ENCODE data around the gene NGDN.
"Not testable (repeated sequence)": the region's sequence is repeated elsewhere in the genome, so short reads cannot be mapped to it uniquely, and the experiment has no call there.

NGDN gene

DNA sequence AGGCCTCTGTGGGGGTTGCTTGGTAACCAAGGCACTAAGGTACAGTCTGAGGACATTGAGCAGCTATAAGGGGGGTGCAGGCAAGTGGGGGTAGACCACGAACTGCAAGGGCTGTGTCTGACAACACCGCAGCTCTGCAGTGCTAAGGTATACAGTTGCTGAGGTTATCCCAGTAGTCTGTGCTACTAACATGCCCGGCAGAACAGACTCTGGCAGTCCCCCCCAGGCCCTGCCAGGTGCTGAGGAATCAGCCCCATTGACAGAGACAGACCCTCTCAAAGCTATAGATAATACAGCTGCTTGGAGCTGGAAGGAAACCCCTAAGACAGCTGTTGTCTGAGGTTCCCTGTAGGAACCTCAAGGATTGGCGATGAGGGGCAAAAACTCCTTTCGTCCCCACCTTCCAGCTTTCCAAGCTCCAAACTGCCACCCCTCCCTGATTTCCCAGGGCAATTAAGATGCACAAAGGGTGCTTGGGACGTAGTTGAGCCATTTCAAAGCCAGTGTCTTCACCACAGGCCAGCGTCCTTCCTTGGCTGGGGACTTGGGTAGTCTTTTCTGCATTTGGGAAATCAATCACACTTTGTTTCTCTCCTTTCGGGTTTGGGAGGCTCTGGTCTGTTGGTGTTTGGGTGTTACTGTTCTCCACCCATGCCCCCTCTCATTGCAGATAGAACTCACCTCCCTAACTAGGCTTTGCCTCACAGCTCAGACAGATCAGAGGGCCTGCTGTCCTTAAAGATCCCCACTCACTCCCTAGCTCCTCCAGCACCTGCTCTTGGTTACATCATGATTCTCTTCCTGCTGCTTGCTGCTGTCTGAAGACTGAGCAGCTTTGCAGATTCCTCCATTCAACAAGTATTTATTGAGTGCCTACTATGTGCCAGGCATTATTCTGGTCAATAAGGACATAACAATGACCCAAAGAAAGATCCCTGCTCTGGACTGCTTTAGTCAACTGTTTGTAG is 32.1 kb upstream of the NGDN start:
- H3K4me3 ChIP-seq (ENCODE audit: low read depth, low read length) = no peak overlapping the region
- DNase-seq (ENCODE audit: low read depth) = no peak

DNA sequence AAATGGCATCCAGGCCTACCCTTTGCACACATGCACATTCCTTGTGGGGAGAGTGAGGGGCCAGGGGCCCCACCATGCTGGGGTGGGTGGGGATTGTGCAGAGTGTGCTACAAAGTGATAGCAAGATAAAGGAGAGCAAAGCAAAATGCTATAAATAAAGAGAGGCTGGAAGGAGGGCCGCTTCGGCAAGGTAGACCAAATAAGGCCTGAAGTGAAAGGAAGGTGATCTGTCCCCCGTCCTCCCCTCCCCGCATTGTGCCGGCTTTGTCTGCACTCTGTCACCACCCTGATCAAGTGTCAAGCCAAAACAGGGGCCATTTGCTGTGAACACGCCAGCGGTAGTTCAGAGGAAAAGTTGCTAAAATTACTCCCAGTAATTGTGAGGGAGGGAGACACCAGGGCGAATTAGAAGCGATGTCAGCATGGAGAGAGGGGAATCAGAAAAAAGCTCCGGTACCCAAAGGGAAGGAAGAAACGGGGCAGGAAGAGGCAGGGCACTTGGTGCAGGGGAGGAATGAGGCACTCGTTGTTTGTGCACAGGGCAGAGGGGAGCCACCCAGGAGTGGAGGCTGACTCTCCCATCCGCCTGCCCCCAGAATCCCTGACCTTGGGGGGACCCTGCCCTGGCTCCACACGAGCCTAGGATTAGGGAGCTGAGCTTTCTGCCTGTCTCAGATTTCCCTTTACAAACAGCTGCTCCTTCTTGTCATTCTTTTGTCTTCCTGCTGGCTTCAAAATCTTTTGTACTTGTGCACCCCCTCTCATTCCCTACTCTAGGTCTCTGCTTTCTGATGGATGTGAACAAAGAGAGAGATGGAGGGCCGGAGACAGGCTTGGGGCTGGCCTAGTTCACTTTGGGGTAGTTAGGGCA is 31.2 kb upstream of the NGDN start:
- DNase-seq (ENCODE audit: low read depth) = no peak
- no peak overlapping the region for H3K4me3 ChIP-seq (ENCODE audit: low read depth, low read length)

GRCh38 chr14:23439107-23439835 is 30.2 kb upstream of the NGDN start:
- DNase-seq (ENCODE audit: low read depth) = no peak
- H3K4me3 ChIP-seq (ENCODE audit: low read depth, low read length) = no peak overlapping the region

DNA sequence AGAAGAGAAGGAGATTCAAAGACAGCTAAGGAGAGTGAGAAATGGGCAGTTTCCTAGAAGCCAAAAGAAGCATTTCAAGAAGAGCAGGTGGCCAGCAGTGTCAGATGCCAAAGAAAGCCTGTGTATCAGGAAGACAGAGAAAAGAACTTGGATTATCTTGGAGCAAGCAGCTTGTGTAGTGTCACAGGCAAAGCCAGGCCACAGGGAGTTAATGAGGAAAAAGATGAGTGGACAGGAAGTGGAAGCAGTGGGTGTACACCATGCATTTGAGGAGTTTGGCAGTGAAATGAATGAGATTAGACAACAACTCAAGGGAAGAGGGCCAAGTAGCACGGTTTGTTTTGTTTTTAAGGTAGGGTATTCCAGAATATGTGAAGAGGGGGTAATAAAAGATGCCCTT is 28.4 kb upstream of the NGDN start:
- no peak for DNase-seq (ENCODE audit: low read depth)
- no peak overlapping the region for H3K4me3 ChIP-seq (ENCODE audit: low read depth, low read length)

DNA sequence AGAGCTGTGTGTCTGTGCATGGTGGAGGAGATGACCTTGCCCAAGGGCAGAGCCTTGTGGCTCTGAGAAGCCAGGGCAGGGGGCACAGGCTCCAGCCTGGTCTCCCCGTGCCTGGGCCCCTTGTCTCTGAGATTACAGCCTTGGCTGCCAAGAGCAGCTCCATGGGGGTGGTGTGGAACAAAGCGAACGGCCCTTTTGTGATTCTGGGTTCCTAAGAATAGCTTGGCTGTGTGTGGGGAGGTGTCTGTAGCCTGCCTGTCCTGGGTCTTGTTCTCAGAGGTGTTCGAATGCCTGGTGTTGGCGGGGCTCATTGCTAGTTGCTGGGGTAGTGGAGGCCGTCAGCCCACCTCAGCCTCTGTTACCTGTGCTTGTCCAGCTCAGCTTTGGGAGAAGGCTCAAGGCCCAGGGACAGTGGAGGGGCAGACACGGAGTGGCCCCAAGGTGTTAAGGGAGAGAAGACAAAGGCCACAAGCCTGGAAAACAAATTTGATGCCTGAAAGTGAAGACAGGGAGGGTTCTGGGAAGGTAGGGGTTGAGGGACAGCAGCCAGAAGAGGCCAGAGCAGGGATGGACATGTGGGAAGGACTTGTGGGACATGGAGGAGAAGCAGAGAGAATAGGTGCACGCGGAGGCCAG is 26.7 kb upstream of the NGDN start:
- H3K4me3 ChIP-seq (ENCODE audit: low read depth, low read length) = no peak overlapping the region
- no peak for DNase-seq (ENCODE audit: low read depth)

DNA sequence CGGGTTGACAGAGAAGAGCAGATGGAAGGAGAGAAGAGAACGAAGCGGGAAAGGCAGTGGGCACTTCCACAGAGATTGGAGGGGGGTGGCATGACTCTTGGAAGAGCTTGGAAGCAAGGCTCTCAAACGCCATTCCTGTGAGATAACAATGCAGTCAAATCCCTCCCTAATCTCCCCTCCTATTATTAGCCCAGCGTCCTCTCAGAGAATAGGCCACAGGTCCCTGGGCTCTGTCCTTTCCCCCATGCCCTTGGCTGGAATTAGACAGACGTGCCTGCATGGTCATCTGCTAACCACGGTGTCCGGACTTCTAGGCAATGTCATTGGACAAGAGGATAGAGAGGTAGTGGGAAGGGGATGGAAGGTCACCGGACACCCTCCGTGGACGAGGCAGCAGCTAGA is 26.1 kb upstream of the NGDN start:
- no peak for DNase-seq (ENCODE audit: low read depth)

GRCh38 chr14:23443881-23444280 is 25.6 kb upstream of the NGDN start:
- DNase-seq (ENCODE audit: low read depth) = no peak
- H3K4me3 ChIP-seq (ENCODE audit: low read depth, low read length) = no peak overlapping the region

More for the DNA sequence above, 26.1 kb upstream of the NGDN start:
- no peak overlapping the region for H3K4me3 ChIP-seq (ENCODE audit: low read depth, low read length)

- DNase-seq (ENCODE audit: low read depth) = no peak
- no peak overlapping the region for H3K4me3 ChIP-seq (ENCODE audit: low read depth, low read length)
These were observed 25.2 kb upstream of the NGDN start for GRCh38 chr14:23444314-23444713.

GRCh38 chr14:23445773-23446172 is 23.7 kb upstream of the NGDN start:
- no peak for DNase-seq (ENCODE audit: low read depth)
- no peak overlapping the region for H3K4me3 ChIP-seq (ENCODE audit: low read depth, low read length)

DNA sequence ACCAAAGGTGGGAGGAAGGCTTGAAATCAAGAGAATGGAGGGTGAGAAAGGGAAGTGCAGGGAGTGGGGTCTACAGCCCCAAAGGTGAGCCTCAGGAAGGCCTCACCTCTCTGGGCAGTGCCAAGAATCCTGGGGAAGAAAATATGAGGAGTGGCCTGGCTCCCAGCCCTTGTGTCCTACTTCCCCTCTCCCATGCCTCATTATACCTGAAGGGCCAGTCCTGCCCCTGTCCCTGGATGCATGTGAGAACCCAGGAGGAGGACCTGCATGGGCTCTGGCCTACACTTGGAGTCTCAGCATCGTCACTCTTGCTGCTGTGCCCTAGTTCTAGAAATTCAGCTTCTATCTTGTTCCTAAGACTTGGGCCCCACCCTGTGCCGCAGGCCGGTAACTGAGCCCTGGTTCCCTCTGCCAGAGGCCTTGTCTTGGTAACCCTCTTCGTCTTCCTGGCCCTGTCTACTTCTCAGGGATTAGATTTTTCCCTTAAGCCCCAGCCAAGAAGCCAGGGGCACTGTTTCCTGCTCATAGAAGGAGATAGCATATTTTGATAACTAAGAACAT is 23.1 kb upstream of the NGDN start:
- H3K4me3 ChIP-seq (ENCODE audit: low read depth, low read length) = no peak overlapping the region
- no peak for DNase-seq (ENCODE audit: low read depth)

- DNase-seq (ENCODE audit: low read depth) = no peak
These were observed 21.8 kb upstream of the NGDN start for GRCh38 chr14:23447361-23448350.

DNA sequence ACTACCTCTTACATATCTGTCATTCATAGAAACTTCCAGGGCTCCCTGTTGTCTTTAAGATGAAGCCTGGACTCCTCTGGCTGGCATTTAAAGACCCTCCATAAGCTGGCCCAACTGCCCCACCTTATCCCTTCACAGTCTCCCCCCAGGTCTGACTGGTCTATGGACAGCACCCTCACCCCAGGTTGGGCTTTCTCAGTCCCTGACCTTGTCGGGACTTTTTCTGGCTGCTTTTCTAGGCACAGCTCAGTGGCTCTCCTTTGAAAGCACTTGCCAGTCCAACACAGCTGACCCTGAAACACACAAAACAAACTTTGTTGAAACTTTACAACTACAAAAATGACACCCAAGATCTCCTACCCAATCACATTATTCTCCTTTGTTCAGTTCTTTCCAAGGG is 20.2 kb upstream of the NGDN start:
- no peak for DNase-seq (ENCODE audit: low read depth)
- H3K4me3 ChIP-seq (ENCODE audit: low read depth, low read length) = no peak overlapping the region

More at GRCh38 chr14:23447361-23448350, 21.8 kb upstream of the NGDN start:
- H3K4me3 ChIP-seq (ENCODE audit: low read depth, low read length) = no peak overlapping the region

GRCh38 chr14:23450379-23450778 is 19.1 kb upstream of the NGDN start:
- no peak for DNase-seq (ENCODE audit: low read depth)
- H3K4me3 ChIP-seq (ENCODE audit: low read depth, low read length) = no peak overlapping the region

DNA sequence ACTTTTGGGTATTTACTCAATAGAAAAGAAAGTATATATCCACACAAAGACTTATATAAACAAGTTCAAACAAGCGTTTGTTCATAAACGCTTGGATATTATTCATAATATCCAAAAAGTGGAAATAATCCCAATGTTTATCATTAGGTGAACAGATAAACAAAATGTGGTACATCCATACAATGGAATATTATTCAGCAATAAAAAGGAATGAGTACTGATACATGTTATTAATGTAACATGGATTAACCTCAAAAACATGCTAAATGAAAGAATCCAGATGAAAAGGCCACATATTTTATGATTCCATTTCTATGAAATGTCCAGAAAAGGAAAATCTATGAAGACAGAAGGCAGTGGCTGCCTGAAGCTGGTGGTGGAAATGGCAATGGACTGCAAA is 17.3 kb upstream of the NGDN start:
- H3K4me3 ChIP-seq (ENCODE audit: low read depth, low read length) = no peak overlapping the region
- no peak for DNase-seq (ENCODE audit: low read depth)

GRCh38 chr14:23454445-23454856 is 15.1 kb upstream of the NGDN start:
- H3K4me3 ChIP-seq (ENCODE audit: low read depth, low read length) = no peak overlapping the region

GRCh38 chr14:23456883-23457586 is 12.5 kb upstream of the NGDN start:
- not testable (repeated sequence) for H3K4me3 ChIP-seq (ENCODE audit: low read depth, low read length); DNase-seq (ENCODE audit: low read depth)

More at GRCh38 chr14:23454445-23454856, 15.1 kb upstream of the NGDN start:
- no peak for DNase-seq (ENCODE audit: low read depth)
